Measurements from ENCODE around the gene EGFL7.

EGFL7 gene

DNA sequence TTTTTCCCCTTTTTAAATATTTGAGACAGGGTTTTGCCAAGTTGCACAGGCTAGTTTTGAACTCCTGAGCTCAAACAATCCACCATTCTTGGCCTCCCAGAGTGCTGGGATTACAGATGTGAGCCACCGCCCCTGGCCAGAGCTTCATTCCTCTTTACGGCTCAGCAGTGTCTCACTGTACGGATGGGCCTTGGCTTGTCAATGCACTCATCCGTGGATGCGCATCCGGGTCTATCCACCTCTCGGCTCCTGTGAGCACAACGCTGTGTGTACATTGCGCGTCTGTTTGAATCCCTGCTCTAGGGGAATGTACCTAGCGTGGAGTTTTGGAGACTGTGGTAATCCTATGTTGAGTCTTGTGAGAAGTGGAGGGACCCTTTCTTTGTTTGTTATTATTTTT, 10.9 kb upstream of the EGFL7 start:
- no peak overlapping the region for H3K4ac ChIP-seq (ENCODE audit: low read depth in 1 of 2, low read length in 2 of 2)

DNA sequence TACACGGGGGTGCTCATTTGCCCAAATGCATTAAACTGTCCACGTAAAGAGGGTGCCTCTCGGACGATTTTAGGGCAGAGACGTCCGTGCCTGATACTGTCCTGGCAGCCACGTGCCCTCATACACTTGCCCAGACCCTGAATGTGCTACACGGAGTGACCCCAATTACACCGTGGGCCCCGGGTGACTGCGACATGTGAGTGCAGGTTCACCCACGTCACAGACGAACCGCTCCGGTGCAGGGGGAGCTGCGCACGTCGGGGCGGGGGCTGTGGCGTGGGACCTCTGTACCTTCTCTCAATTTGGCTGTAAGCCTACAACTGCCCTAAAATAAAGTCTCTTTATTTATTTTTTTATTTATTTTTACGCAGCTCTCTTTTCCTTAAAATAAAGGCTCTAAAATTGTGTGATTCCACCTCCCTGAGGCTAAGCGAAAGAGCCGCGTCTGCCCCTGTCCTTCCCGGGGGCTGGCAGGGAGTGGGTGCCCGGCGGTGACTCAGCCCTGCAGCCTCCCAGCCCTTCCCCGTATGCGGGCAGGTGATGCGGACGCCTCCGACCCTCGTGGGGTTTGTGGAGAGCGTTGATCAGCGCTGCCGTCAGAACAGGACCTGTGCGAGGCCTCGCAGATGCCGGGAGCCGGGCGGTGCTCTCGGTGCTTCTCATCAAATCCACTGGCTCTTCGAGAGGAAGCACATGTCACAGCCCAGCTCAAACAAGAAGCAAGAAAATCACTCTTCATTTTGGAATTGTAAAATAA, 9.2 kb upstream of the EGFL7 start:
- DNase-seq, result no peak
- no peak overlapping the region for H3K14ac ChIP-seq (ENCODE audit: low read length in 2 of 2)
- no peak overlapping the region for H3K18ac ChIP-seq (ENCODE audit: low read depth in 1 of 2, low read length in 2 of 2)
- H3K9me3 ChIP-seq (ENCODE audit: control insufficient read depth, low read length), result no peaks in the 10 kb centered on the region
- no peak overlapping the region for H3K4ac ChIP-seq (ENCODE audit: low read depth in 1 of 2, low read length in 2 of 2)
- no peak overlapping the region for H4K8ac ChIP-seq (ENCODE audit: low read length)
- no peak overlapping the region for H2BK5ac ChIP-seq (ENCODE audit: low read depth, low read length, poor library complexity, severe bottlenecking)
- peaks cover 12% of the 10 kb centered on the region for H3K4me1 ChIP-seq (ENCODE audit: control insufficient read depth, insufficient read depth, low read depth, low read length)
- H3K9ac ChIP-seq (ENCODE audit: low read length), result no peak overlapping the region
- H3K36me3 ChIP-seq (ENCODE audit: control insufficient read depth in 1 of 2, insufficient read depth in 2 of 2, low read depth in 1 of 2, low read length in 2 of 2), result no peaks in the 10 kb centered on the region
- H3K23ac ChIP-seq (ENCODE audit: low read length in 2 of 2), result no peak overlapping the region
- no peak overlapping the region for H2BK120ac ChIP-seq (ENCODE audit: low read depth, low read length)
- H2AK5ac ChIP-seq (ENCODE audit: low read length, severe bottlenecking), result no peak overlapping the region
- no peak overlapping the region for H3K4me3 ChIP-seq (ENCODE audit: insufficient read depth in 1 of 2, low read depth in 1 of 2, low read length in 2 of 2)
- H3K79me1 ChIP-seq (replicated peaks; ENCODE audit: low read length, poor library complexity, severe bottlenecking), result no peaks in the 10 kb centered on the region
- H3K4me2 ChIP-seq (ENCODE audit: low read length, poor library complexity, severe bottlenecking), result no peak overlapping the region
- no peak overlapping the region for H2BK12ac ChIP-seq (ENCODE audit: low read length in 2 of 2)
- H2BK15ac ChIP-seq (ENCODE audit: low read depth, poor library complexity, severe bottlenecking), result no peak overlapping the region
- H3K27me3 ChIP-seq (ENCODE audit: control insufficient read depth in 1 of 2, insufficient read depth in 1 of 2, low read length in 2 of 2), result peaks cover 14 to 59% of the 10 kb centered on the region in 2 experiments
- H4K91ac ChIP-seq (ENCODE audit: low read length), result no peak overlapping the region
- no peak overlapping the region for H2AFZ ChIP-seq (ENCODE audit: low read depth, low read length)
- H3K27ac ChIP-seq (ENCODE audit: low read length, poor library complexity, severe bottlenecking), result no peak overlapping the region
- 80% methylated on average over 36 of the region's 43 CpGs for WGBS

More for the DNA sequence above, 10.9 kb upstream of the EGFL7 start:
- H4K8ac ChIP-seq (ENCODE audit: low read length), result no peak overlapping the region
- H3K36me3 ChIP-seq (ENCODE audit: control insufficient read depth in 1 of 2, insufficient read depth in 2 of 2, low read depth in 1 of 2, low read length in 2 of 2), result no peaks in the 10 kb centered on the region
- H3K27ac ChIP-seq (ENCODE audit: low read length, poor library complexity, severe bottlenecking), result no peak overlapping the region
- H3K79me1 ChIP-seq (replicated peaks; ENCODE audit: low read length, poor library complexity, severe bottlenecking), result no peaks in the 10 kb centered on the region
- no peak overlapping the region for H2BK120ac ChIP-seq (ENCODE audit: low read depth, low read length)
- no peak overlapping the region for H2BK12ac ChIP-seq (ENCODE audit: low read length in 2 of 2)
- no peak overlapping the region for H3K4me2 ChIP-seq (ENCODE audit: low read length, poor library complexity, severe bottlenecking)
- H3K14ac ChIP-seq (ENCODE audit: low read length in 2 of 2), result no peak overlapping the region
- H3K9me3 ChIP-seq (ENCODE audit: control insufficient read depth, low read length), result no peaks in the 10 kb centered on the region
- no peak overlapping the region for H3K9ac ChIP-seq (ENCODE audit: low read length)
- H4K91ac ChIP-seq (ENCODE audit: low read length), result no peak overlapping the region
- no peak overlapping the region for H2AFZ ChIP-seq (ENCODE audit: low read depth, low read length)
- WGBS, result 97% methylated on average over 10 of the region's 11 CpGs
- H3K27me3 ChIP-seq (ENCODE audit: control insufficient read depth in 1 of 2, insufficient read depth in 1 of 2, low read length in 2 of 2), result peaks cover 0 to 49% of the 10 kb centered on the region in 2 experiments
- H2BK15ac ChIP-seq (ENCODE audit: low read depth, poor library complexity, severe bottlenecking), result no peak overlapping the region
- no peak overlapping the region for H3K4me3 ChIP-seq (ENCODE audit: insufficient read depth in 1 of 2, low read depth in 1 of 2, low read length in 2 of 2)
- H2AK5ac ChIP-seq (ENCODE audit: low read length, severe bottlenecking), result no peak overlapping the region
- no peak overlapping the region for H3K23ac ChIP-seq (ENCODE audit: low read length in 2 of 2)
- peaks cover 13% of the 10 kb centered on the region for H3K4me1 ChIP-seq (ENCODE audit: control insufficient read depth, insufficient read depth, low read depth, low read length)
- H2BK5ac ChIP-seq (ENCODE audit: low read depth, low read length, poor library complexity, severe bottlenecking), result no peak overlapping the region
- DNase-seq, result no peak
- no peak overlapping the region for H3K18ac ChIP-seq (ENCODE audit: low read depth in 1 of 2, low read length in 2 of 2)

DNA sequence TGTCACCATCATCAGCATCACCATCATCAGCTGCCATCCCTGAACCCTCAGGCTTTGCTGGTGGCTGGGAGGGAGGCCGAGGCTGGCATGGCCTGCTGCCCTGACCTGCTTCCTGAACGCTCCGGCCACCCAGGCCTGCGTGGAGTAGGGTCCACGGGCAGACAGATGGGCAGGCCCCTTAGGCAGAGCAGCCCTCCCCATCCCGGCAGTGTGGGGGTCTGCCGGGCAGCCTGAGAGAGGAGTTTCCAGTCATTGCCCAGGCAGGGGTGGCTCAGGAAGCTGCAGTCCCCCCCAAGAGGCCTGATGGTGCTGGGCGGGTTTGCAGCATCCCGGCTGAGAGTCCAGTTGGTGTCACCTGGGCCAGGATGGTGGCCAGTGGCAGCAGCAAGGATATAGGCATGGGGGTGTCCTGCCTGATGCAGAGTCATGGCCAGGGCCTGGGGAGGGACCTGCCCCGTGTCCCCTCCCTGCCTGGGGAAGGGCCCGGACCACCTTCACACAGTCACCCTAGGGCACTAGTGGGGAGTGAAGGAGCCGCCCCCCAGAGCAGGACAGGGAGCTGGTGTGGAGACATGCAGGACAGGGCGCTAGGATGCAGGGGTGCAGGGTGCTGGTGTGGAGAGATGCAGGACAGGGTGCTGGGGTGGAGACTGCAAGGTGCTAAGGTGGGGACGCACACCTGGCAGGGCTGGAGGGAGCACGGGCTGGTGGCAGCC, 7.7 kb upstream of the EGFL7 start:
- peak overlapping the region; percentile 31 for H4K91ac ChIP-seq (ENCODE audit: low read length)
- peak overlapping the region in 1 of 2 experiments; percentile 89 for H3K4ac ChIP-seq (ENCODE audit: low read depth in 1 of 2, low read length in 2 of 2)
- no peak overlapping the region for H3K4me2 ChIP-seq (ENCODE audit: low read length, poor library complexity, severe bottlenecking)
- H3K27me3 ChIP-seq (ENCODE audit: control insufficient read depth in 1 of 2, insufficient read depth in 1 of 2, low read length in 2 of 2), result peaks cover 15 to 66% of the 10 kb centered on the region in 2 experiments
- no peak overlapping the region for H2AFZ ChIP-seq (ENCODE audit: low read depth, low read length)
- no peaks in the 10 kb centered on the region for H3K9me3 ChIP-seq (ENCODE audit: control insufficient read depth, low read length)
- H4K8ac ChIP-seq (ENCODE audit: low read length), result peak overlapping the region; percentile 99
- H3K14ac ChIP-seq (ENCODE audit: low read length in 2 of 2), result peak overlapping the region in 1 of 2 experiments; percentile 1
- WGBS, result 94% methylated on average over 15 of the region's 15 CpGs
- H2BK5ac ChIP-seq (ENCODE audit: low read depth, low read length, poor library complexity, severe bottlenecking), result no peak overlapping the region
- H3K79me1 ChIP-seq (replicated peaks; ENCODE audit: low read length, poor library complexity, severe bottlenecking), result no peaks in the 10 kb centered on the region
- no peak for DNase-seq
- H2AK5ac ChIP-seq (ENCODE audit: low read length, severe bottlenecking), result no peak overlapping the region
- H3K27ac ChIP-seq (ENCODE audit: low read length, poor library complexity, severe bottlenecking), result no peak overlapping the region
- peak overlapping the region; percentile 20 for H2BK15ac ChIP-seq (ENCODE audit: low read depth, poor library complexity, severe bottlenecking)
- no peak overlapping the region for H2BK120ac ChIP-seq (ENCODE audit: low read depth, low read length)
- no peak overlapping the region for H3K9ac ChIP-seq (ENCODE audit: low read length)
- H3K18ac ChIP-seq (ENCODE audit: low read depth in 1 of 2, low read length in 2 of 2), result peak overlapping the region in 1 of 2 experiments; percentile 69
- no peak overlapping the region for H3K23ac ChIP-seq (ENCODE audit: low read length in 2 of 2)
- no peaks in the 10 kb centered on the region for H3K36me3 ChIP-seq (ENCODE audit: control insufficient read depth in 1 of 2, insufficient read depth in 2 of 2, low read depth in 1 of 2, low read length in 2 of 2)
- peak overlapping the region in 1 of 2 experiments; percentile 24 for H2BK12ac ChIP-seq (ENCODE audit: low read length in 2 of 2)
- H3K4me3 ChIP-seq (ENCODE audit: insufficient read depth in 1 of 2, low read depth in 1 of 2, low read length in 2 of 2), result no peak overlapping the region
- peaks cover 7% of the 10 kb centered on the region for H3K4me1 ChIP-seq (ENCODE audit: control insufficient read depth, insufficient read depth, low read depth, low read length)

DNA sequence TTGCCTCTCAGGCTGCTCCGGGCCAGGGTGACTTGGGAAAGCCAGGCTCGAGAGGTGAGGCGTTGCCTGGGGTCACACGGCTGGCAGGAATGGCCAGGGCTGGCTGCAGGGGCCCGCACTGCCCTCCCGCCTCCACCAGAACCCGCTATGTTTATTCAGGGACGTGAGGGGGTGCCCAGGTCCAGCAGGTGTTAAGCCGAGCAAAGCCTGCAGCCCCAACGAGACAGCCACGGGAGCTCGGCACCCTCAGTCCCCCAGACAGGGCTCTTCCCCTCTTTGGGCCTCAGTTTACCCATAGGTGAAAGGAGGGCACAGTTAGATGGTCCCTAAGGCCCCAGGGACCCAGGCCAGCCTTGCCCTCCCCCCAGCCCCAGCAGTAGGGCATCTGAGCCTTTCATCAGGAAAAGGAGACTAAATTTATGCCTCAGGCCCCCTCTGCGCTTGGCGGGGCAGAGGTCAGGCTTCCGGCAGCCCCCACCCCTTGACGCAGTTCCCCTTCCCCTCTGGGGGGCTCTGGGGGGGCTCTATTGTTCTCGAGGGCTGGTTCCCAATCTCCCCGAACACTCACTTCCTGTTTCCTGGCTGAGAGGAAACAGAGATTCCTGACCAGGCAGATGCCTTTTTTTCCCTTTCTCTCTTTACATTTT, 7.1 kb upstream of the EGFL7 start:
- no peak overlapping the region for H3K27ac ChIP-seq (ENCODE audit: low read length, poor library complexity, severe bottlenecking)
- peaks cover 15 to 65% of the 10 kb centered on the region in 2 experiments for H3K27me3 ChIP-seq (ENCODE audit: control insufficient read depth in 1 of 2, insufficient read depth in 1 of 2, low read length in 2 of 2)
- no peak overlapping the region for H3K9ac ChIP-seq (ENCODE audit: low read length)
- no peaks in the 10 kb centered on the region for H3K36me3 ChIP-seq (ENCODE audit: control insufficient read depth in 1 of 2, insufficient read depth in 2 of 2, low read depth in 1 of 2, low read length in 2 of 2)
- no peak overlapping the region for H3K4me3 ChIP-seq (ENCODE audit: insufficient read depth in 1 of 2, low read depth in 1 of 2, low read length in 2 of 2)
- H4K8ac ChIP-seq (ENCODE audit: low read length), result peak overlapping the region; percentile 99
- DNase-seq, result no peak
- H2AK5ac ChIP-seq (ENCODE audit: low read length, severe bottlenecking), result no peak overlapping the region
- peak overlapping the region; percentile 80 to 89 for H3K4ac ChIP-seq (ENCODE audit: low read depth in 1 of 2, low read length in 2 of 2)
- H3K9me3 ChIP-seq (ENCODE audit: control insufficient read depth, low read length), result no peaks in the 10 kb centered on the region
- no peak overlapping the region for H2BK5ac ChIP-seq (ENCODE audit: low read depth, low read length, poor library complexity, severe bottlenecking)
- H3K23ac ChIP-seq (ENCODE audit: low read length in 2 of 2), result no peak overlapping the region
- H3K4me1 ChIP-seq (ENCODE audit: control insufficient read depth, insufficient read depth, low read depth, low read length), result peaks cover 7% of the 10 kb centered on the region
- peak overlapping the region in 1 of 2 experiments; percentile 57 for H2BK12ac ChIP-seq (ENCODE audit: low read length in 2 of 2)
- peak overlapping the region; percentile 24 for H3K4me2 ChIP-seq (ENCODE audit: low read length, poor library complexity, severe bottlenecking)
- H3K79me1 ChIP-seq (replicated peaks; ENCODE audit: low read length, poor library complexity, severe bottlenecking), result no peaks in the 10 kb centered on the region
- H3K14ac ChIP-seq (ENCODE audit: low read length in 2 of 2), result peak overlapping the region in 1 of 2 experiments; percentile 38
- 75% methylated on average over 16 of the region's 18 CpGs for WGBS
- H4K91ac ChIP-seq (ENCODE audit: low read length), result peak overlapping the region; percentile 31
- H3K18ac ChIP-seq (ENCODE audit: low read depth in 1 of 2, low read length in 2 of 2), result peak overlapping the region; percentile 69 to 93
- peak overlapping the region; percentile 86 for H2BK120ac ChIP-seq (ENCODE audit: low read depth, low read length)
- H2BK15ac ChIP-seq (ENCODE audit: low read depth, poor library complexity, severe bottlenecking), result peak overlapping the region; percentile 75
- peak overlapping the region; percentile 84 for H2AFZ ChIP-seq (ENCODE audit: low read depth, low read length)

All from mesenchymal stem cell (in vitro differentiated cells and primary cell).